GM12801 (cell line): ENCODE results near the gene APOF.

Experiments
- TF ChIP-seq, protein P1 (sequence below): IDR thresholded peaks from one replicate; pipeline ENCODE4 v1.5.1; 2011; ENCODE audit warnings: control low read depth; ENCODE audit not compliant: insufficient read length; ENCODE audit errors: extremely low read depth

The APOF gene

DNA sequence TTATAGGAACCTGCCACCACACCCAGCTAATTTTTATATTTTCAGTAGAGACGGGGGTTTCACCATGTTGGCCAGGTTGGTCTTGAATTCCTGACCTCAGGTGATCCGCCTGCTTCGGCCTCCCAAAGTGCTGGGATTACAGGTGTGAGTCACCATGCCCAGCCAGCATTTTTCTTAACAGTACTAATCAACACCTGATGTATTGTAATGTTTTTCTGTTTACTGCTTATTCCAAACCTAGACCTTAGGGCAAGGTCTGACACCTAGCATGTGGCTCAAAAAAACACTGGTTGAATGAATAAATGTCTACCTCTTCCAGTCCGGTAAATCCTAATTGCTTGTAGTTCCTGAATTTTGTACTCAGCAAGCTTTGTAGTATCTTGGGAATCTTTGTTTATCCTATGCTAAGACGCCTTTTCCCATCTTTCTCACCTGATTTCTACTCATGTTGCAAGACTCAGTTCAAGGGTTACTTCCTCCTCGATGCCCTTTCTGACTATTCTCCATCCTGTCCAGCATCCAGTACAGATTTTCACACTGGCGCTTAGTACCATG, 31.6 kb downstream of the APOF start:
- TF ChIP-seq, protein P1, sequence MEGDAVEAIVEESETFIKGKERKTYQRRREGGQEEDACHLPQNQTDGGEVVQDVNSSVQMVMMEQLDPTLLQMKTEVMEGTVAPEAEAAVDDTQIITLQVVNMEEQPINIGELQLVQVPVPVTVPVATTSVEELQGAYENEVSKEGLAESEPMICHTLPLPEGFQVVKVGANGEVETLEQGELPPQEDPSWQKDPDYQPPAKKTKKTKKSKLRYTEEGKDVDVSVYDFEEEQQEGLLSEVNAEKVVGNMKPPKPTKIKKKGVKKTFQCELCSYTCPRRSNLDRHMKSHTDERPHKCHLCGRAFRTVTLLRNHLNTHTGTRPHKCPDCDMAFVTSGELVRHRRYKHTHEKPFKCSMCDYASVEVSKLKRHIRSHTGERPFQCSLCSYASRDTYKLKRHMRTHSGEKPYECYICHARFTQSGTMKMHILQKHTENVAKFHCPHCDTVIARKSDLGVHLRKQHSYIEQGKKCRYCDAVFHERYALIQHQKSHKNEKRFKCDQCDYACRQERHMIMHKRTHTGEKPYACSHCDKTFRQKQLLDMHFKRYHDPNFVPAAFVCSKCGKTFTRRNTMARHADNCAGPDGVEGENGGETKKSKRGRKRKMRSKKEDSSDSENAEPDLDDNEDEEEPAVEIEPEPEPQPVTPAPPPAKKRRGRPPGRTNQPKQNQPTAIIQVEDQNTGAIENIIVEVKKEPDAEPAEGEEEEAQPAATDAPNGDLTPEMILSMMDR = no peak

DNA sequence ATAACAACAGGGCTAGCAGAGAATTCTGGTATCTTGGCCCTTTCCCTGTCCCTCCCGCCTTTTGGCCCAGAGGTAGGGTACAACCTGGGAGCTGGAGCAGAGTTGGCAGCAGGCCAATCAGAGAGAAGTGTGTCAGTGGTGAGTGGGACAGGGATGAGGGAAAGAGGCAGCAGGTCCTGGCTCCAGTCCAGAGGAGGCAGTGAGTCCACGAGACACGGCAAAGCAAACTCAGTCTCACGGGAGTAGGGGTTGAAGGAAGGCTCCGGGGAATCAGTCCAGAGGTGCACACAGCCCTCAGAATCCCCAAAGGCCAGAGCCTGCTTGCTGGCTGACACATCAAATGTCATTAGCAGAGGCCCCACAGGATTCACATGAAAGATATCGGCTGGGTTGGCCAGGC, 36.1 kb downstream of the APOF start:
- TF ChIP-seq, protein P1 = no peak

DNA sequence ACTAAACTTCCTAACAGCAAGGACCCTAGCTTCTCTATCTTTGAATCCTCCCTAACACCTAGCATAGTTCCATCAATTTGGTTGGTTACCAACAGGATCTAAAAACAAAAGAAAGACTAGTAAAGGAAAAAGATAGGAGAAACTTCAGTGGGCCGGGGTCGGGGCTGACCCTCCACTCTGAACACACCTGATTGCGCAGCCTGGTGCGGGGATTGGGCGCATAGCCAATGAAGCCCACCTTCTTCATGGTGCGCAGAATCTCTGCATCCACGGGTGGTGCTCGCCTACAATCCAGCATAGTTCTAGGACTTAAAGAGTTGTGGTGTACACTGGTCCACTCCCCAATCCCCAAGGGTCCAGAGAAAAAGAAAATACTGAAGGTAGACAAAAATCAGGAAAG, 36.5 kb downstream of the APOF start:
- TF ChIP-seq, protein P1 = no peak

DNA sequence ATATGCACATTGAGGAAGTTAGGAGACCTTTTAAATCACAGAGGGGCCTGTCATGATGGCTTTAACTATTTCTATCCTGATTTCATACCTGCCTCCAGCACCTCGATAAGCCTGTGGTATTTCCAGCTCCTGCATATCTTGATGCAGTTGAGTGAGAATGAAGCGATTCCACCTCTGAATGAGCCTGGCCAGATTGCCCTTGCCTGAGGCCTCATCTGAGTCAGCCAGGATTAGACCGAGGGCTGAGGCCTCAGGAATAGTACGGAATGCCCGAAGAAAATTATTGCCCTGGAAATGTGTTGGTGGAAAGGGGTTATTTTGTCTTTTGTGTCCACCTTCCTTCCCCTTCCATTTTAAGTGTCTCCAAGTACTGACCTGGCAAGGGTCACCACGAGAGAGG, 38.5 kb downstream of the APOF start:
- TF ChIP-seq, protein P1 = no peak

DNA sequence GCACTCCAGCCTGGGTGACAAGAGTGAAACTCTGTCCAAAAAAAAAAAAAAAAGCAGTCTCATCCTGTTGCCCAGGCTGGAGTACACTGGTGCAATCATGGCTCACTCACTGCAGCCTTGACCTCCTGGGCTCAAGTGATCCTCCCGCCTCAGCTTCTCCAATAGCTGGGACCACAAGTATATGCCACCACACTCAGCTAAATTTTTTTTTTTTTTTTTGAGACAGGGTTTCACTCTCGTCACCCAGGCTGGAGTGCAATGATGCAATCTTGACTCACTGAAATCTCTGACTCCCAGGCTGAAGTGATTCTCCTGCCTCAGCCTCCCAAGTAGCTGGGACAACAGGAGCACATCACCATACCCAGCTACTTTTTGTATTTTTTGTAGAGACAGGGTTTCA, 41.6 kb downstream of the APOF start:
- TF ChIP-seq, protein P1 = no peak

DNA sequence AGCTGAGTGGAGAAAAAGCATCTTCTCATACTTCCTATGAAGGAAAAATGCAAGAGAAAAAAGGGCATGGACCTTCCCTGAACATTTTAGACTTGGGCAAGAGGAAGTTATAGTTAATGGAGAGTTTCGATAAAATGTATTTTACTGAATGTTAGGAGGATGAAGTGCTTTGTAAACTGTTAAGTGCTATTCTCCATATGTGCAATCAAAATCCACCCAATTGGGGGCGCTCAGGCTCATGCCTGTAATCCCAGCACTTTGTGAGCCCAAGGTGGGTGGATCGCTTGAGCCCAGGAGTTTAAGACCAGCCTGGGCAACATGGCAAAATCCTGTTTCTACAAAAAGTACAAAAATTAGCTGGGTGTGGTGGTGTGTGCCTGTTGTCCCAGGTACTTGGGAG, 45.0 kb downstream of the APOF start:
- TF ChIP-seq, protein P1 = no peak

DNA sequence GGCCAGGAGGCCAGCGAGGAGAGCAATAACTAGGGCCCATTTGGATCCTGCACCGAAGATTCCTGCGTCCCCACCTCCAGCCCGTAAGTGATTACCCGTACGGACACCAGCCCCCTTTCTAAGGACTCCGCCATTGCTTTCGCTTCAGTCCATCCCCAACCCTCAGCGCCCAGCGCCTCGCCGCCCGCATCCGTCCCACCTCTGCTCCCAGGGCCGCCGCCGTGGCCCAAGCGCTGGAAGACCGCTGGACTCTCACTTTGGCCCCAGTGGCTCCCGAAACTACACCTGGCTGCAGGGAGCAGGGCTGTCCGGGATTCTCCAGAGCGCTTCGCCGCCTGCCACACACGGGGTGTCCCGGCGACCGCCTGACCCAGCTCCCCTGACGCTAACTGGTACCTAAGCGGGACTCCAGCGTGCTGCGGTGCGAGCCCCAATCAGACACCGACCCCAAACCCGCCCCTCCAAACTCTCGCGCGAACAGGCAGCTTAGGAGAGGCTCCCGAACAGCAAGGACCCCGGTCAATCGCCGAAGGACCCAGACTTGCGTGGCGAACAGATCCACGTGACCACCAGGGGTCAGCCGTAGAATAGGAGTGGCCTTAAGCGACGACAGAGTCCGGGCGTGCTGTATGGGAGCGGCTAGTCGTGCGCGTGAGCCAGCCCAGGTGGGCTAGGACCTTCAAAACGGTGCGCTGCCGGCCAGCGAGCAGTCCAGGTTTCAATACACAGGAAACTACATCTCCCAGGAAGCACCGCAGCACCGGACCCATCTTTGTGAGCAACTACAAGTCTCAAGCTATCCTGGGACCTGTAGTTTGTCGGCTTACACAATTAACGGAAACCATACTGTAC, 46.8 kb downstream of the APOF start, which contains the start of gene CNPY2:
CNPY2 (minus strand) TSS at position 367 of the 852 bp plus-strand sequence. CDS start 771 bp downstream, outside the sequence.
- TF ChIP-seq, protein P1 = no peak
